Suprapubic skin (tissue), 4 donors: ENCODE measurements around the gene TAS2R13. TPM values are rescaled to one million over a fixed set of nuclear protein-coding genes. Genes with fewer than 3 reads are reported as not detected.

Experiments
- DNase-seq, 2 donors: peaks; one replicate each; pipeline ENCODE4 v3.0.0-alpha.2; 2019; ENCODE audit warnings: low spot score in 2 of 2
- H3K27ac ChIP-seq: fragments of 200-600 bp; sonication (generic); one replicate; pipeline ENCODE4 v1.5.1; 2019
- H3K27me3 ChIP-seq: fragments of 200-600 bp; sonication (generic); one replicate; pipeline ENCODE4 v1.5.1; 2019
- H3K36me3 ChIP-seq: fragments of 200-600 bp; sonication (generic); one replicate; pipeline ENCODE4 v1.5.1; 2019
- H3K4me1 ChIP-seq: fragments of 200-600 bp; sonication (generic); one replicate; pipeline ENCODE4 v1.5.1; 2019
- H3K4me3 ChIP-seq: fragments of 200-600 bp; sonication (generic); one replicate; pipeline ENCODE4 v1.5.1; 2019; ENCODE audit warnings: mild to moderate bottlenecking
- H3K9me3 ChIP-seq: fragments of 200-600 bp; sonication (generic); one replicate; pipeline ENCODE4 v1.5.1; 2019
- CTCF ChIP-seq, 2 donors: fragments of 200-600 bp in 1 of 2; fragments of 450-650 bp in 1 of 2; sonication (generic) in 1 of 2; IDR thresholded peaks; one replicate each; pipeline ENCODE4 v1.5.1; 2016 to 2019; ENCODE audit warnings: antibody characterized with exemption in 2 of 2, mild to moderate bottlenecking in 1 of 2, moderate library complexity in 1 of 2
- EP300 ChIP-seq: sonication (generic); formaldehyde crosslinking; IDR thresholded peaks from one replicate; pipeline ENCODE4 v1.6.1; 2017; ENCODE audit warnings: antibody characterized with exemption
- POLR2A ChIP-seq, 2 donors: fragments of 450-650 bp; IDR thresholded peaks; one replicate each; pipeline ENCODE4 v1.6.1; 2017; ENCODE audit warnings: antibody characterized with exemption in 2 of 2, mild to moderate bottlenecking in 2 of 2, moderate library complexity in 2 of 2
- POLR2AphosphoS5 ChIP-seq, 3 donors: sonication (generic); formaldehyde crosslinking; IDR thresholded peaks; one replicate each; pipeline ENCODE4 v1.6.1; 2017; ENCODE audit warnings: antibody characterized with exemption in 3 of 3
- WGBS: methylation state at CpG from one replicate; pipeline ENCODE4 v1.1.5; 2018; 5-methylcytosine and 5-hydroxymethylcytosine counted together
- total RNA-seq, 4 donors: library from RNA; depleted of rRNA; stranded (reverse); fragments of >200 nt; gene quantifications; one replicate each; pipeline ENCODE4 v1.1.0, GENCODE V29; 2016

TAS2R13 gene
- total RNA-seq, 4 donors from 2014 or later, result 0.38 to 2.6 (median 1.7) TPM

DNA sequence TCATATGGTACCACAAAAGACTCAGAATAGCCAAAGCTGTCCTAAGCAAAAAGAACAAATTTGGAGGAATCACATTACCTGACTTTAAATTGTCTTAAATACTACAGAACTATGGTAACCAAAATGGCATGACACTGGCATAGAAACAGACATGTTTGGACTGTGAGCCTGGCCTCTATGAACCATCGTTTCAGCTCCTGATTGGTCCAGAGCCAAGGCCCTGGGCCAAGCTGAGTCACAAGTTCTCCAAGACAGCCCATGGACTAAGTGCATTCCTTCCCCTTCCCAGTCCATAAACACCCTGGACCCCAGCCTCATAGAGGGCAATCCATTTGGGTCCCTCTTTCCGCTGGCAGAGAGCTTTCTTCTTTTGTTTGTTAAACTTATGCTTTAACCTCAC is 48.0 kb downstream of the TAS2R13 start:
- no peak for TF ChIP-seq EP300
- TF ChIP-seq POLR2A (IDR thresholded peaks at IDR 0.05), result no peak
- TF ChIP-seq POLR2AphosphoS5 (IDR thresholded peaks at IDR 0.05), result no peak
- TF ChIP-seq CTCF (IDR thresholded peaks at IDR 0.05), result no peak
- no peak for DNase-seq
- Histone ChIP-seq H3K4me1 (no peaks in the 10 kb centered on the region), H3K27me3 (no peaks in the 10 kb centered on the region), H3K27ac (no peak overlapping the region), H3K4me3 (no peak overlapping the region), H3K9me3 (peaks cover 28% of the 10 kb centered on the region), H3K36me3 (peaks cover 8% of the 10 kb centered on the region)
- WGBS, result 73% methylated on average over 2 of the region's 2 CpGs

Other genes starting within 250 kb of the TAS2R13 start
- 1 to 10 TPM; 1.0 to 2.3 (median 1.2) TPM for gene STYK1, start 235.5 kb downstream of the TAS2R13 start, total RNA-seq
- gene YBX3, start 186.2 kb downstream of the TAS2R13 start, total RNA-seq, result 100 to 1,000 TPM; 610 to 832 (median 677) TPM
- gene TAS2R7, start 106.9 kb downstream of the TAS2R13 start, total RNA-seq, result not detected
- not detected for gene TAS2R8, start 102.3 kb downstream of the TAS2R13 start, total RNA-seq
- not detected for gene TAS2R9, start 99.4 kb downstream of the TAS2R13 start, total RNA-seq
- 1 to 10 TPM in 1 of 4 donors, under 1 TPM in 3; 0.68 to 1.1 (median 0.75) TPM for gene TAS2R10, start 83.2 kb downstream of the TAS2R13 start, total RNA-seq
- 100 to 1,000 TPM in 2 of 4 donors, 10 to 100 TPM in 2; 37.1 to 399 (median 124) TPM for gene PRR4, start 60.1 kb downstream of the TAS2R13 start, total RNA-seq
- 10 to 100 TPM in 3 of 4 donors, 1 to 10 TPM in 1; 8.8 to 51.3 (median 20.0) TPM for gene PRH1, start 25.3 kb downstream of the TAS2R13 start, total RNA-seq
- 1 to 10 TPM in 1 of 4 donors, not detected in 3; 2.1 TPM for gene PRH2, start 19.7 kb upstream of the TAS2R13 start, total RNA-seq
- 1 to 10 TPM in 2 of 4 donors, under 1 TPM in 2; 0.23 to 3.5 (median 1.7) TPM for gene TAS2R14, start 29.7 kb upstream of the TAS2R13 start, total RNA-seq
- gene TAS2R50, start 77.3 kb upstream of the TAS2R13 start, total RNA-seq, result 1 to 10 TPM in 1 of 4 donors, under 1 TPM in 1, not detected in 2; 0.89 to 4.8 TPM
- 1 to 10 TPM in 3 of 4 donors, not detected in 1; 1.0 to 4.1 (median 2.6) TPM for gene TAS2R20, start 88.7 kb upstream of the TAS2R13 start, total RNA-seq
- gene TAS2R19, start 113.1 kb upstream of the TAS2R13 start, total RNA-seq, result 1 to 10 TPM in 2 of 4 donors, not detected in 2; 2.5 to 9.3 TPM
- 1 to 10 TPM in 2 of 4 donors, under 1 TPM in 1, not detected in 1; 0.55 to 8.3 (median 3.5) TPM for gene TAS2R31, start 121.8 kb upstream of the TAS2R13 start, total RNA-seq
- gene TAS2R46, start 152.7 kb upstream of the TAS2R13 start, total RNA-seq, result 1 to 10 TPM in 3 of 4 donors, not detected in 1; 1.2 to 8.9 (median 2.0) TPM
- gene TAS2R43, start 182.8 kb upstream of the TAS2R13 start, total RNA-seq, result 1 to 10 TPM in 2 of 4 donors, under 1 TPM in 1, not detected in 1; 0.89 to 4.9 (median 4.7) TPM
- 10 to 100 TPM in 1 of 4 donors, 1 to 10 TPM in 3; 1.6 to 11.3 (median 4.1) TPM for gene TAS2R30, start 225.1 kb upstream of the TAS2R13 start, total RNA-seq